Measurements from ENCODE around the gene PRKG1. TPM values are rescaled to one million over a fixed set of nuclear protein-coding genes. Genes with fewer than 3 reads are reported as not detected.
A peak's percentile ranks its signal among the peaks of the same experiment; 100 is the strongest.

PRKG1 gene
- polyA plus RNA-seq, 1 donor (not counting 4 experiments of a cell fraction or from before 2014, with no cell fraction given), result 0.24 TPM

DNA sequence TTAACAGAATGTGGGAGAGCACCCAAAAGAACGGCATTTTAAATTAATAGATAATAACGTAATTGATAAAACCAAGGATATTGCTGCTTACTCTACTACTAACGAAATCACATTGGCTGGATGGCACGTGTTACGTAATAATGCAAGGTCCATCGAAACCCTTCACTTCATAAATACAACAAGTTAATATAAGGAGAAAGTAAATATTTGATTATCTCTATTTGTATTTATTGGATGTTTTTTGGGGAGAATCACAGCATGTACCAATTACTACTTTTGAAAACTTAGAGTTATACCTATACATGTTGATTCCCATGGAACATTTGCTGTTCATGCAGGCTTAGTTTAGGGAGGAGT, 1.6 kb downstream of the PRKG1 start:
- H3K36me3 ChIP-seq (ENCODE audit: control insufficient read depth in 2 of 2, extremely low read depth in 1 of 2, insufficient read depth in 2 of 2, low read length in 2 of 2), result no peaks in the 10 kb centered on the region
- H3K4me3 ChIP-seq (ENCODE audit: control insufficient read depth in 2 of 3, extremely low read depth in 1 of 3, insufficient read depth in 2 of 3, low read depth in 1 of 3, low read length in 3 of 3), result no peak overlapping the region
- no peaks in the 10 kb centered on the region for H4K20me1 ChIP-seq (ENCODE audit: control insufficient read depth, extremely low read depth, insufficient read depth, low read length)
- H3K27me3 ChIP-seq (ENCODE audit: control insufficient read depth, extremely low read depth, insufficient read depth, low read length), result peaks cover 35% of the 10 kb centered on the region
- H2AFZ ChIP-seq (ENCODE audit: control insufficient read depth, low read length), result no peak overlapping the region
- no peaks in the 10 kb centered on the region for H3K9me3 ChIP-seq (ENCODE audit: control insufficient read depth, low read depth, low read length)
- no peaks in the 10 kb centered on the region for H3K9me1 ChIP-seq (ENCODE audit: control insufficient read depth, extremely low read depth, insufficient read depth, low read length)
- no peak overlapping the region for H3K9ac ChIP-seq (ENCODE audit: control insufficient read depth, extremely low read depth, insufficient read depth, low read length)
- no peak overlapping the region for H3K4me2 ChIP-seq (ENCODE audit: control insufficient read depth, extremely low read depth, insufficient read depth, low read depth, low read length)
- FAIRE-seq (no peak), DNase-seq (ENCODE audit: low read depth, low spot score) (no peak)
- no peak overlapping the region for H3K27ac ChIP-seq (ENCODE audit: control insufficient read depth, insufficient read depth, low read length)
- TF ChIP-seq, protein P1, sequence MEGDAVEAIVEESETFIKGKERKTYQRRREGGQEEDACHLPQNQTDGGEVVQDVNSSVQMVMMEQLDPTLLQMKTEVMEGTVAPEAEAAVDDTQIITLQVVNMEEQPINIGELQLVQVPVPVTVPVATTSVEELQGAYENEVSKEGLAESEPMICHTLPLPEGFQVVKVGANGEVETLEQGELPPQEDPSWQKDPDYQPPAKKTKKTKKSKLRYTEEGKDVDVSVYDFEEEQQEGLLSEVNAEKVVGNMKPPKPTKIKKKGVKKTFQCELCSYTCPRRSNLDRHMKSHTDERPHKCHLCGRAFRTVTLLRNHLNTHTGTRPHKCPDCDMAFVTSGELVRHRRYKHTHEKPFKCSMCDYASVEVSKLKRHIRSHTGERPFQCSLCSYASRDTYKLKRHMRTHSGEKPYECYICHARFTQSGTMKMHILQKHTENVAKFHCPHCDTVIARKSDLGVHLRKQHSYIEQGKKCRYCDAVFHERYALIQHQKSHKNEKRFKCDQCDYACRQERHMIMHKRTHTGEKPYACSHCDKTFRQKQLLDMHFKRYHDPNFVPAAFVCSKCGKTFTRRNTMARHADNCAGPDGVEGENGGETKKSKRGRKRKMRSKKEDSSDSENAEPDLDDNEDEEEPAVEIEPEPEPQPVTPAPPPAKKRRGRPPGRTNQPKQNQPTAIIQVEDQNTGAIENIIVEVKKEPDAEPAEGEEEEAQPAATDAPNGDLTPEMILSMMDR (optimal IDR thresholded peaks at IDR 0.05 in 1 of 3, IDR thresholded peaks at IDR 0.05 in 1 of 3, conservative IDR thresholded peaks at IDR 0.05 in 1 of 3; ENCODE audit: extremely low read depth in 1 of 3, insufficient read depth in 2 of 3, low read length in 3 of 3), result no peak
- TF ChIP-seq EZH2 (IDR thresholded peaks at IDR 0.05; ENCODE audit: low read length), result peak; percentile 28
- dilution Hi-C loops (cut with MboI; ENCODE audit: extremely low pct_ligation_motif_present, low sequenced_read_pairs), result no loop called here
- no peaks in the 10 kb centered on the region for H3K4me1 ChIP-seq (ENCODE audit: control insufficient read depth, extremely low read depth, insufficient read depth, low read length)
- H3K79me2 ChIP-seq (ENCODE audit: control insufficient read depth, insufficient read depth, low read length), result no peaks in the 10 kb centered on the region

DNA sequence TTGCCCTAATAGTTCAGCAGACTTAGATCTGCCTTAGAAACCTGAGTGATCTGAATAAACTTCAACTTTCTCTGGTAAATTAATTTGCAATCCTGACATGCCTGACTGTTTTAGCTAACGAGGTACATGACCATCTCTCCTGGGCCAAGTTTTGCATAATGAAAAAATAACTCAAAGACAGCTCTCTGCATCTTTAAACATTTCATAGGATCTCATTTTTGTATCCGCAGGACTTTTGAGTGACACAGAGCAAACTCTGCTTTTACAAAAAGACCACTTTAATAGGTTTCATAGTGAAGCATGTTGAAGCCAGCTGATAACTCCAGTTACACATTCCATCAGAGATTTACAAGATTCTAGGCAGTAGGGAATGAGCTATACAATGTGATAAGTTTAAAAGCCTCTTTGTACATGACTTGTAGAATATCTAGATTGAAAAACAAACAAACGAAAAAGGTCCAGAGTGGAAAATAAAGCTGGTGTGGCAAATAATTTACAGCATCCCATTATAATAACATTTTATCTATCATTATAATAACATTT, 2.1 kb downstream of the PRKG1 start:
- Histone ChIP-seq H3K9ac (ENCODE audit: control insufficient read depth, extremely low read depth, insufficient read depth, low read length) (no peak overlapping the region), H3K9me3 (ENCODE audit: control insufficient read depth, low read depth, low read length) (no peaks in the 10 kb centered on the region), H4K20me1 (ENCODE audit: control insufficient read depth, extremely low read depth, insufficient read depth, low read length) (no peaks in the 10 kb centered on the region), H3K4me1 (ENCODE audit: control insufficient read depth, extremely low read depth, insufficient read depth, low read length) (no peaks in the 10 kb centered on the region), H3K79me2 (ENCODE audit: control insufficient read depth, insufficient read depth, low read length) (no peaks in the 10 kb centered on the region), H3K27ac (ENCODE audit: control insufficient read depth, insufficient read depth, low read length) (no peak overlapping the region), H3K4me2 (ENCODE audit: control insufficient read depth, extremely low read depth, insufficient read depth, low read depth, low read length) (no peak overlapping the region), H3K27me3 (ENCODE audit: control insufficient read depth, extremely low read depth, insufficient read depth, low read length) (peaks cover 35% of the 10 kb centered on the region), H3K36me3 (ENCODE audit: control insufficient read depth in 2 of 2, extremely low read depth in 1 of 2, insufficient read depth in 2 of 2, low read length in 2 of 2) (no peaks in the 10 kb centered on the region), H3K9me1 (ENCODE audit: control insufficient read depth, extremely low read depth, insufficient read depth, low read length) (no peaks in the 10 kb centered on the region), H3K4me3 (ENCODE audit: control insufficient read depth in 2 of 3, extremely low read depth in 1 of 3, insufficient read depth in 2 of 3, low read depth in 1 of 3, low read length in 3 of 3) (no peak overlapping the region), H2AFZ (ENCODE audit: control insufficient read depth, low read length) (no peak overlapping the region)
- dilution Hi-C loops (cut with MboI; ENCODE audit: extremely low pct_ligation_motif_present, low sequenced_read_pairs), result no loop called here
- TF ChIP-seq, protein P1 (optimal IDR thresholded peaks at IDR 0.05 in 1 of 3, IDR thresholded peaks at IDR 0.05 in 1 of 3, conservative IDR thresholded peaks at IDR 0.05 in 1 of 3; ENCODE audit: extremely low read depth in 1 of 3, insufficient read depth in 2 of 3, low read length in 3 of 3), result no peak
- no peak for TF ChIP-seq EZH2 (IDR thresholded peaks at IDR 0.05; ENCODE audit: low read length)
- DNase-seq (ENCODE audit: low read depth, low spot score) (no peak), FAIRE-seq (no peak)

Measured in keratinocyte (primary cell).